H4 (cell line): Measurements from ENCODE around the gene CPED1. TPM values are rescaled to one million over a fixed set of nuclear protein-coding genes. Genes with fewer than 3 reads are reported as not detected.
"Not testable (repeated sequence)": the region's sequence is repeated elsewhere in the genome, so short reads cannot be mapped to it uniquely, and the experiment has no call there.

Experiments
- DNase-seq: peaks from one replicate; pipeline ENCODE4 v3.0.0-alpha.2; 2015; ENCODE audit warnings: low spot score
- total RNA-seq: library from RNA; depleted of rRNA; stranded (reverse); fragments of >200 nt; shearing (Covaris generic); gene quantifications from 2 replicates; pipeline ENCODE4 v1.2.3, GENCODE V29; 2014

CPED1 gene
- total RNA-seq, 1 experiment from 2014 or later, result 26.5 TPM

DNA sequence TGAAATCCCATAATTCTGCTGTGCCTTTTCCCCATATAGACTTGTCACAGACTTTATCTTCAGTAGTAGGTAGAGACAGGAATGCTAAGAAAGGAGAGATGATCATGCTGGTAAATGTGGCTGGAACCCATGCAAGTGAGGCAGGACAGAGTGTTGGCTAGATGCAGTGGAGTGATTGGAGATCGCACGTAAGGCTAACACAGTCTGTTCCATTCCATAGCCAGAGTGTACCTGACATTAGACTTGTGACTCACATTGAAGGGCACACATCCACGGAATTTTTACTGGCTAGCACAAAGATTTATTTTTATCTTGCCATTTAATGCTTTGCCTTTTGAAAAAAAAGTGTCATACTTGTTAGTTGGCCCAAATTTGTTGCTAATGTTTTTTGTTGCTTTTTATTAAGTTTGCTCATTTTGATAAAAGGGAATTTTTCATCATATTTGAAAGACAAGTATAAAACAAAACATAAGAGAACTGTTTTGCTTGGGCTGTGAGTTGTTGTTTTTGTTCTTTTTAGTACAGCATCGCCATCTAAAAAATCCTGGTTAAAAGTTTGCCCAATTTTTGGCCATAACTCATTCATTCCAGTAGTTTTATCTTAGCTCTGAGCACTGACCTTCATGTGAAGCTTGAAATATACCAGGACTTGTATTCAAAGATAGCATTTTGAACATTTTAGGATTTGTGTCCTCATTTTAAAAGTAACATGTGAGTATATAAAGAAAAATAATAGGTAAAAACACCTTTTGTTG, 81.0 kb downstream of the CPED1 start:
- DNase-seq, result no peak

DNA sequence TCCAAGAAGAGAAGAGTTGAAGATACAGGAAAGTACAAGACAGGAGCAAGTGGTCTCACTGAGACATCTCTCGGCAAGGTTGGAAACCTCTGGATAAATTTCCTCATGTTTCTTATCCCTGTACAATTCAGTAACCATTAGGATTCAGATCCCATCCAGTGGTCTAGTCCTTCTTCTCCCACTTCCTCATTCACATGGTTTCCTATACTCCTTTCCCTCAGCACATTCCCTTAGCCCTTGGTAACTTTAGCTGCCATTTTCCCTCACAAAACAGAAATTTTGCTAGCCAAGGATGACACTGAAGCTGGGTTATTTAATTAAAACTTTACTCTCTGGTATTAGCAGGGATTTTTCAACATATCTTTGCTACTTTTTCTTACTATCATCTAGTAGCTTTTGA, 82.6 kb downstream of the CPED1 start:
- DNase-seq, result no peak

DNA sequence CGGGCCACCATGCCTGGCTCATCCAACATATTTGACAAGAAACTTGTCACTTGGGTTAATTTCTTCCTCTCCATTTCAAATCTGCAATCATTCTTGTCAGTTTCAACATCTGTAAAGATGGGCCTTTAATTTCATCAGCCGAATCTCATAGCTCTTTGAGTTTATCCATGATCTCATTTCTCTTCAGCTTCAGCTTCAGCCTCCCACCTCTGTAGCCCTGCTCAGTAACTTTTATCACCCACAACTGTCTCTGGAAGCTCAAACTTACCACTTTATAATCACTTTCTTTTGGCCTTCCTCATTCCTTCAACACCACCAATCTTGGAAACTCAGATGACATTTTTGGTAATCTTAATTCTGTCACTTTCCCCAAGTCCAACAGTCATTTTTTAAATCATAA, 83.2 kb downstream of the CPED1 start:
- DNase-seq, result no peak

DNA sequence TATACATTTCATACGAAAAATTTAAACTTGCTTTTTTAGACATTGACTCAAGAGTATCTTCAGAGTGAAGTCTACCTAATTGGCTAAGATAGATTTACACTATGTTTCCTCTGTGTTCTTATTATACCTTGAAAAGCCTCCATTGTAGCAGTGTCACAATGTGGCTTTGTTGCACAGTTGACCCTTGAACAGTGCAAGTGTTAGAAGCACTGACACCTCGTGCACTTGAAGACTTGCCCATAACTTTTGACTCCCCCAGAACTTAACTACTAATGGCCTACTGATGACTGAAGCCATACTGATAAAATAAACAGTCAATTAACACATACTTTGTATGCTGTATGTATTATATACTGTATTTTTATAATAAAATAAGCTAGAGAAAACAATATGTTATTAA, 84.3 kb downstream of the CPED1 start:
- no peak for DNase-seq

DNA sequence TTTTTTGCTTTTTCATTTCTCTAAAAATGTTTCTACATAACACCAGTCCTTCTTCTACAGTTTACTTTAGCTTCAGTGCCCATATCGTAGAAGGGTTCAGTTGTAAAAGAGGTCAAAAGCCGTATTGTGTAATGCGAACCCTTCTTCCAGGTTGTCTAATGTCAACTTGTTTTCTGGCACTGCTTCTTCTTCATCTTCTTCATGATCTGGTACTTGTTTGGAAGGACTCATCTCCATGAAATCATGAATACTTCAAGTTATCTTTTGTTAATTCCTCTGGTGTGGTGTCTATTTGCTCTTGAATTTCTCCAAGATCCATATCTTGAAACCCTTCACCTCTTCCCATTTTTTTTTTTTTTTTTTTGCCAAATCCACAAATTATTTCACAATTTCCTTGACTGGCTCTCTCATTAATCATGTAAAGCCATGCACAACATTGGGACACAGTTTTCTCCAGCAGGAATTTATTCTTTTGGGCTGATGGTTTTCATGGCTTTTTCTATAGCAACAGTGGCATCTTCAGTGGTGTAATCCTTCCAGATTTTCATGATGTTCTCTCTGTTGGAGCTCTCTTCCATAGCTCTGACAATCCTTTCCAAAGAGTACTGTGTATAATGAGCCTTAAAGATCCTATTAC, 85.1 kb downstream of the CPED1 start:
- no peak for DNase-seq

DNA sequence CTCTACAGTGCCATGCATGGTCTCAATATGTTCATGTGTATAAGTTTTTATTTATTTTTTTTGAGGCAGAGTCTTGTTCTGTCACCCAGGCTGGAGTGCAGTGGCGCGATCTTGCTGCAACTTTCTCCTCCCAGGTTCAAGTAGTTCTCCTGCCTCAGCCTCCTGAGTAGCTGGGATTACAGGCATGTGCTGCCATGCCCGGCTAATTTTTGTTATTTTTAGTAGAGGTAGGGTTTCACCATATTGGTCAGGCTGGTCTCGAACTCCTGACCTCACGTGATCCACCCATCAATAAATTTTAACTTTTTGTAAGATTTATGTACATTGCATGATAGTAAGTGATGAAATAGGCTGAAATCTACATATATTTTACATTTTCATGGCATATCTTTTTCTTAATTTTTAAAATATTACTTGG, 86.9 kb downstream of the CPED1 start:
- DNase-seq, result not testable (repeated sequence)

DNA sequence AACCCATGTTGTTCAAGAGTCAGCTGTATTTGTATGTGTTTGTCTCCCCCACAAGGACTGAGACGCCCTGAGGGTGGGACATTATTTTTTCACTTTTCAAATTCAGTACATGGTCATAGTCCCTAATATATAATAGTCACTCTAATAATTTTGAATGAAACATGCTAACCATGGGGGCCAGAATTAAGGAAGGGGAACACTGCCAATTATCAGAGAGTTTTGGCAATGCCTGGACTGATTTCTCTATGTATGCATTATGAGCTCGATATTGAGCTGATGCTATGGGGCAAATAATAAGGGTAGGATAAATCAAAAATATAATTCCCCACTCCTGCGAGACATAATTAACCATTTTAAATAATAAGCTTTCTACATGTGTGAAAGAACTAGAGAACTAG, 87.4 kb downstream of the CPED1 start:
- DNase-seq, result no peak

DNA sequence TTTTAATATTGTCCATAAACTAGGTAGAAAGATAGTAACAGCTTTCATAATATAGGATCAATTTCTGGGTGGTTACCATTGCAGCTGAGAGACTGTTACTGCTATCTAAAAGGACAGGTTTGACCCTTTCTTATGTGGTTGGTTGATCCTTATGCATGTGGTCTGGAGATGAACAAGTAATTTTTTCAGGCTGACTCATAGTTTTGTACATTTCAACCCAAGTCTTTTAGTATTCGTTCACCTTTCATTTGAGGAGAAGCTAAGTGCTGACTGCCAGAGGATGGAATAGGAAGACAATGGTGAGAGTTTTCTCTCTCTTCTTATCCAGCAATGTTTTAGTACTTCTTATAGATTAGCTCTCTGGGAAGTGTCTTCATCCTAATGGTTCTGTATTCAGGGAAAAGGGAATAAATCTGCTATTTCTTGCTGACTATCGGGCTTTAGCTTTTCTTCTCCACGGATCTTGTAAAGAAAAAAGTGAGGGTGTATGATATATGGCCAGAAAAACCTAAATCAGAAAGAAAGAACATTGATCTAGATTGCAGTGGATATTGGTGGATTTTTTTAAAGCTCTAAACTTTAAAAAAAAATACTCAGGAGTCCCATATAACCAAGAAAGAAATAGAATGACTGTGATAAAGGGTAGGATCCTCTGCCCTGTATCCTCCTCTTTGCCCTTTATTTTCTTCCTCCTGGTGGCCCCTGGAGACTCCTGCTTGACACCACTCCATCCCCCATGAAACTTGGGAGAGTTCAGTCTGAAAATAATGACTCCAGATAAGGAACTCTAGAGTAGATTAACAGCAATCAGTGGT, 88.0 kb downstream of the CPED1 start:
- peak; percentile 60 for DNase-seq

DNA sequence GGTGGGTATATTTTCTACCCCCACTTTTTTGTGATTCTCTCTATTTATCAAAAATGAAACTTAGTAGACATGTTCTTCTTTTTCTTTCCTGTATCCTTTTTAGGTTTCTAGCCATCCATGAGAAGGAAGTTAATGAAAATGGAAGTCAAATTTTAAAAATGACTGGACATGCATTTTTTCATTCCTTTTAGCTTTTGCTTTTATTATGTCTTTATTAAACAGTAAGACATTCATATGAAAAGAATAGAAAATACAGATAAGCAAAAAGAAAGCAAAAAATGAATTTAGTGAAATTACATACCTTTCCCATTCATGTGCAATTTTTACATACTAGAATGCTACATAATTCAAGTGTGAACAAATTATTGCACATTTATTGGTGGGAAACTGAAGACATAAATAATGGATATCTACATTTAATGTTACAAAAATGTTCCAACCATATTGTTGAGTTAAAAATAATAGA, 88.7 kb downstream of the CPED1 start:
- no peak for DNase-seq

DNA sequence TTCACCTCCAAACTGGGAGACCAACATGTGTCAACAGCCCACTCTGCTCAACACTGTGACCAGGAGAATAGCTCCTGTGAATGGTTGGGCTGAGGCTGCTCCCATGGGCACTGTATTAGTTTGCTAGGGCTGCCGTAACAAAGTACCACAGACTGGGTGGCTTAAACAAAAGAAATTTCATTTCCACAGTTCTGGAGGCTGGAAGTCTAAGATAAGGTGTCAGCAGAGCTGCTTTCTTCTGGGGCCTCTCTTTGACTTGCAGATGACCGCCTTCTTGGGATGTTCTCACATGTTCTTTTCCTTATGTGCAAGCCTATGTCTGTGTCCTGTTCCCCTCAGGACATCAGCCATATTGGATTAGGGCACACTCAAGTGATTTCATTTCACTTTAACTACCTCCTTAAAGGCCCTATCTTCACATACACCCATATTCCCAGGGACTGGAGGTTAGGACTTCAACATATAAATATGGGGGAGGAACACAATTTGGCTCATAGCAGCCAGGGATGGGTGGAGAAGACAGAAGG, 90.3 kb downstream of the CPED1 start:
- DNase-seq, result no peak

DNA sequence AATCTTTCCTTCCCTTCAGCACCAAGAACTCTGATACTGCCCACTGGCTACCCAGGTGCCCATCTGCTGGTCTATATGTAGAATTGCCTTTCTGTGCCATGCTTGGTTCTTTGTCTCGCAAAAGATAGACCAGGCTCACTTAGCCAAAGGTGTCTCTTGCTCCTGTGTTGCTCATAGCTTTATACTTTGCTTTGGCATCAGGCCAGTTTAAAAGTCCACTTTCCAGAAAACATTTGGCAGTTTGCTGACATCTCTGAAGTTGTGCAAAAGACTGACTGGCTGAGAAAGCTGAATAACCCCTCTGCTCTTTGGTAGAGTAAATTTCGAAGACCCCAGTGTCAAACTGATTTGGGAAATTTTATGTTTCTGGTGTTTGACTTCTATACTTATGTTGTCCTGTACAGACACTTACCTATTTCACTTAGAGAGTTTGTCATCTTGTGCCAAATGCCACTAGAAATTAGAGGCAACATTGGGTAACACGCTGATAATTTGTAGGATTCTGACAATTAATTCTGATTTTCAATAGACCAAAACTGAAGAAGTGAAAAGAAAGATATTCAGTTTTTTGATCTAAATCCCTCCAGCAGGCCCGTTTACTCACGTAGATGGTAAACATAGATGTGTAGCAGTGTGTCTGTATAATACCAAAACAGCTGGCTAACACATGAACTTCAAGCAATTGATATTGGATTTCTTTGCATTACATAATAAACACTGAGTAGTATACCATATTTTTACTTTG, 91.1 kb downstream of the CPED1 start:
- DNase-seq, result peak; percentile 26

DNA sequence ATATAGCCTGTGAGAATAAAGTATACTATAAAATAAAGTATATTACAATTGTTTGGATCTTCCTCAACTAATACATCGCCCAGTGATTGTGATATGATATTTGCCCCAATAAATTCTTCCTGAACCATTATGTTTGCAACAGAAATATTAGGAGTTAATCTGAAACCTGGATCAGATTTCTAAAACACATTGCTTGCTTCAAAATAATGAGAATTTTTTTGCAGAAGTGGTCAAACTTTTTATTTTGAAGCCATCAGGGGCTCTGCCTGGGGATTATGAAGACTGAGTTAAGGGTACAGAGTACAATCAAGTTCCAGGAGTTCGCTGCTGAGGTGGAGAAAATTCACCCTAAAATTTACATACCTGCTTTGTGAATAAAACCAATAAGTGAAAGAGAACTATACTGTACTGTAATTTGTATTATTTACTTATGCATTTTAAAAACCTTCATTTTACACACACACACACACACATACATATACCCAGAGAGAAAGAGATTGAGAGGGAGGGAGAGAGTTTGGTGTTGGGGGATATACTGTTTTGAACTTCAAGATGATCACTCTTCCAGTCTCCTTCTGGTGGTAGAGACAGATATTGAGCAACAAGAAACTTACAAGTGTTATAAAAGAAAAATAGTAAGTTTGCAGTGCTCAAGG, 91.9 kb downstream of the CPED1 start:
- DNase-seq, result no peak

DNA sequence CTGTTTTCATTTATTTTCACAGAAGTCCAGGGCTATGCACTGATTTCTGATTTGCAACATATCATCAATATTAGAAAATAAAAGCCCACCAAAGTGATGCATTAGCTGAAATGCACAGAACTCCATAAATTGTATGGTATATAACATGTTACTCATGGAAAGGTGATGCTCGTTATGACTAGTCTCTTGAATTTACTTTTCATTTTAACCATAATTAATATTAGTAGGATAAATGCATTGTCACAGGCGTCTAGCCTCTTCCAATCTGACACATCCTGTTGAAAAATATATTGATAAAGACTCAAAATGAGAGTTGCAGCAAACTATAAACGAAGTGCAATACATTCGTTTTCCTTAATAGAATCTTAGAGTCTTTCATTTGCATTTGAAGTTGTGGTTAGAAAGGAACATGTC, 92.4 kb downstream of the CPED1 start:
- DNase-seq, result no peak

DNA sequence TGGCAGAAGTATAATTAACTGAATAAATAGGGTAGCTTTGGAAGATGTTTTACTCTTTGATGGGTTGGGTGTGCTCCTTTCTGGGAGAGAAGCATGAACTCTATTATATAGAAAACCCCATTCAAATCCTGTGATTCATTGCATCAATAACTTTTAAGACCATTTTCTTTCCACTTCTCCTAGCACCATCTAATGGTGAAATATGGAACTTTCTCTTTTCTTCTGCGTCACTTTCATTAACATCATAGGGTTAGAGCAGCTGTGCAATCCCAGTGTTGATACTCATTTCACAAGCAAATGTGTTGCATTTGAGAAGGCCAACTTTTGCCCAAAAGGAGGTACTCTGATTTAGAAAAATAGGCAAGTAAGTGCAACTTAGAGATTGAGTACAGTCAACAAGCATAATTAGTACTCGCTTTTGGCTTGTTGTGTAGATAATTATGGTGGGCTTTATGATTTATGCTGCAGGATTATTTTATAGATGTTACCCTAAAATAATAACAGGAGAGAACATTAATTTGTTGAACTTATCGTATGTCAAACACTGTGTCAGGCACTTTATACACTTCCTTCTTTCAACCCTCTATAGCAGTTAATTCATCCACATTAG, 92.9 kb downstream of the CPED1 start:
- DNase-seq, result peak; percentile 63

DNA sequence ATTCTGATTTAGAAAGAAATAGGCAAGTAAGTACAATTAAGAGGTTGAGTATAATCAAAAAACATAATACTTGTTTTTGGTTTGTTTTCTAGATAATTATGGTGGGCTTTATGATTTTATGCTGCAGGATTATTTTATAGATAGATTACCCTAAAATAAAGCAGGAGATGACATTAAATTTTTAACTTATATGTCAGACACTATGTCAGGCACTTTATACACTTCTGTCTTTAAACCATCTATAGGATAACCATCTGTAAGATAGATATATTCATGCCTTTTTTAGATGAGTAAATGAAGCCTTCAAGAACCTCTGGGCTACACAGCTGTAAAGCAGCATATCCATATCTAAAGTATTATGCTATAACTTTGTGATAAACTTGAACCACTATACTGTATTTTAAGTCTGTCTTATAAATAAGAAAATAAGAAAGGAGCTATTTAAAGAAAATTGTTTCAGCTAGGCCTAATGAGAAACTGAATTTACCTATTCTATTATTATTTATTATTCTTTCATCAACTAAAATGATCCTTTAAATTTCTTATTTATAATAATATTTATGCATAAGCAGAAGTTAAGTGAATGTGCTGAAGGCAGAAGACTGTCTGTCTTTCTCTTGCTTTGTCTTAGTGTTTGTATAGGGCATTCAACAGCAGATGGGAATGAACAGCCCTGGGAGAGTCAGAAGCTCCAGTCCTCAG, 94.0 kb downstream of the CPED1 start:
- DNase-seq, result no peak

DNA sequence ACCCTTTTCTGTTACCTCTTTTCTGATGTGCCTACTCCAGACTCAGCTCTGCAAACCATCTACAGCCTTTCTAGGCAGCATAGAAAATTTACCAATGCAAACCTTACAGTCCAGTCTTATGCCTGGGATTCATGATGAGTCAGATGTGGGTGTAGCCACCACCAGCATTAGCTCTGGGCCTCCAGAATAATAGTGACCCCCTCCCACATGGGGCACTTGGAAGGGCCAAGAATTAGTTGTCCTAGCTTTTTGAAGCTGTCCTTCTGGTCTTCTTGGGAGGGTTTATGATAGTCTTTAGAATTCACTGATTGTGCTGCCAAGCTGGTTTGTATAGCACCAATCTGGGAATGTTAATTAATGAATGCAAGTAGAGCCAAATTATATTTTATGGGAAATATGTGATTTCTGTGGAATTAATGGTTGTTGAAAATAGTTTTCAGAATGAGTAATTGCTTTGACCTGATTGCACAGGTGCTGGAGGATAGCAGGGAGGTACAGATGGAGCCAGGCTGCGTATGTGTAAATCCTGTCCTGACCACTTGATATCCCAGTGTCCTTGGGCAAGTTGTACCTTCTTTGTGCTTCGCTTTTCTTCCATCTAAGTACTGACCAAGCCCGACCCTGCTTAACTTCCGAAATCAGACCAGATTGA, 94.8 kb downstream of the CPED1 start:
- DNase-seq, result peak; percentile 49

DNA sequence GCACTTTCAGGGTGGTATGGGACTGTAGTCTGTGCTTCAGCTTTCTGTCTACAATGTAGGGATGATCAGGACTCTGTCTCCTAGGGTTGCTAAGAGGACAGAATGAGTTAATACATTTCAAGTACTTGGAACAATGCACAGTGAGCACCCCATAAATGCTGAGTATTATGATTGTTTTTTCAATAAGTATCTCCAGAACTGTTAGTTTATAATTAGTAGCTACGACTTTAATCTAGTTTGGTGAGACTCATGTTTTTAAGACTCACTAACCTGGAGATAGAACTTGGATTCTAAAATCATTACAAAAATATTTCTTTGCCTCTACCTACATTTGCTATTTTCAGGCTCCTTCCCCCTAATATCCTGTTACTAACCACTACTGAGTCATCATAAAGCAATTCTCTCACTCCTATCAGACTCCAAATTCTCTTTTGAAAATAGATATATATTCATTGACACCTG, 95.3 kb downstream of the CPED1 start:
- DNase-seq, result no peak

DNA sequence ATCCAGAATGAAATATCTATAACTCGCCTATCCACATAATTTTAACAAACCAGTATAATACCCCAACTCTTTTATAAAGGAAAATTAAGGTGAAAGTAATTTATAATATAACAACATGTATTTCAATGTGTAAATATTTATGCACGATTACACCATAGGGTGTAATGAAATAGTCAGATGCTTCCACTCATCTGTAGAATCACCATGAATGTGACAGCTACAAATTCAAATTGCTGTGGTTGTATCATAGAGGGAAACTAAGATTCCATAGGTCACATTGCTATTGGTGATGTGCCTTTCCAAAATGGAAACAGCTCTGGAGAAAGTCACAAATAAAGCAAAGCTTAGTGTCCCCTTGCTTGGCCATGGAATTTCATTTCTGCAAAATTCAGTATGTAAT, 95.7 kb downstream of the CPED1 start:
- no peak for DNase-seq

DNA sequence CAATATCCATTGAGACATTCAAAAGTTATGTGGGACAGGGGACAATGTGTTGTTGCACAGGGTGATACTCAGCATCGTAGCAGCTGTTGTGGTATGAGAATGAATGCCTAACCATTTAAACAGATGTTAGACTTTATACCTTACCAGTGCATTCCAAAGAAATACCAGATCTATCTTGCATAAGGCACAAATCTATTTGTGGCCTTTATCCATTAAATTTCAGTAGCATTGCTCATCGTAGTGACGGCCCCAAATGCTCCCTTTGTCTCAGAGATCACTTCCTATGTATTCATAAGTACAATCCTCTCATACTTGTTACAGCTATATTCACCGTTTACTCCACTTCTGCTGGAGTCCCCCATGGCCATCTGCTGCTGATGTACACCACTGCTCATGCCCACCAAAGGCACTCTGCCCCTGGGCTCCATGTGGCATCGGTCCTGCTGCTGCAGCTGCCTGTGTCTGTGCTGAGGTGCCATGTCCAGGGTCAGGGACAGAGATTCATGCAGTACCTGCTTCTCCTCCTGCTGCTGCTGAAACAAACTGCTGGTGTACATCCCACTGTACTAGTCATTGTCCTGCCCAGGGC, 96.3 kb downstream of the CPED1 start:
- peak; percentile 73 for DNase-seq
